GM19438 (cell line): Measurements from ENCODE around the gene CCDC3.

Experiments
- ATAC-seq: cut with Tn5 transposase; IDR thresholded peaks from one replicate; pipeline ENCODE4 v1.9.1; 2021; ENCODE audit warnings: low read depth; ENCODE audit not compliant: unreplicated experiment

The CCDC3 gene

GRCh38 chr10:12846718-12847117, 154.8 kb downstream of the CCDC3 start:
- no peak for ATAC-seq
